GM19452 (cell line): ENCODE measurements around the gene SLC25A21.

Source experiments
- ATAC-seq: cut with Tn5 transposase; IDR thresholded peaks from one replicate; pipeline ENCODE4 v1.9.1; 2021; ENCODE audit not compliant: unreplicated experiment

The SLC25A21 gene

GRCh38 chr14:36674659-36675058 is 497.7 kb downstream of the SLC25A21 start:
- no peak for ATAC-seq

GRCh38 chr14:36672095-36672494 is 500.3 kb downstream of the SLC25A21 start:
- ATAC-seq = no peak

- no peak for ATAC-seq
Measured at GRCh38 chr14:36671149-36671548, 501.3 kb downstream of the SLC25A21 start.

GRCh38 chr14:36667679-36668078 is 504.7 kb downstream of the SLC25A21 start:
- no peak for ATAC-seq

- no peak for ATAC-seq
Measured at GRCh38 chr14:36666416-36667206, 505.8 kb downstream of the SLC25A21 start.

GRCh38 chr14:36665887-36666415 is 506.5 kb downstream of the SLC25A21 start:
- no peak for ATAC-seq

- no peak for ATAC-seq
Measured at GRCh38 chr14:36664322-36665193, 507.8 kb downstream of the SLC25A21 start.

- ATAC-seq = no peak
Measured at GRCh38 chr14:36663404-36664321, 508.7 kb downstream of the SLC25A21 start.

GRCh38 chr14:36662543-36663403 is 509.6 kb downstream of the SLC25A21 start:
- no peak for ATAC-seq

- no peak for ATAC-seq
Measured at GRCh38 chr14:36662258-36662542, 510.2 kb downstream of the SLC25A21 start.

GRCh38 chr14:36661506-36662257 is 510.7 kb downstream of the SLC25A21 start, which contains the start of gene PAX9:
PAX9 (plus strand) TSS chr14:36661860; CDS start chr14:36662090, 230 bp downstream.
- ATAC-seq = peak; percentile 74

GRCh38 chr14:36660736-36661505 is 511.5 kb downstream of the SLC25A21 start:
- no peak for ATAC-seq

GRCh38 chr14:36659822-36660735 is 512.3 kb downstream of the SLC25A21 start:
- no peak for ATAC-seq

- ATAC-seq = no peak
Measured at GRCh38 chr14:36659010-36659821, 513.2 kb downstream of the SLC25A21 start.

- no peak for ATAC-seq
Measured at GRCh38 chr14:36658123-36659009, 514.0 kb downstream of the SLC25A21 start.
